HL-60/S4 treated with phorbol 12-myristate 13-acetate at 8.2 ng/mL for 4 days and 3 days (cell line): Measurements from ENCODE around the gene PRKCQ.

Experiments
- in situ Hi-C: fragments of 300-500 bp; cut with MboI; formaldehyde crosslinking; loops from 2 replicates; pipeline ENCODE4 v1.15.0; 2022; ENCODE audit warnings: low sequenced_read_pairs

PRKCQ gene

GRCh38 chr10:6461961-6462360 lies 118.1 kb downstream of the PRKCQ start:
- in situ Hi-C loops: no loop called here

DNA sequence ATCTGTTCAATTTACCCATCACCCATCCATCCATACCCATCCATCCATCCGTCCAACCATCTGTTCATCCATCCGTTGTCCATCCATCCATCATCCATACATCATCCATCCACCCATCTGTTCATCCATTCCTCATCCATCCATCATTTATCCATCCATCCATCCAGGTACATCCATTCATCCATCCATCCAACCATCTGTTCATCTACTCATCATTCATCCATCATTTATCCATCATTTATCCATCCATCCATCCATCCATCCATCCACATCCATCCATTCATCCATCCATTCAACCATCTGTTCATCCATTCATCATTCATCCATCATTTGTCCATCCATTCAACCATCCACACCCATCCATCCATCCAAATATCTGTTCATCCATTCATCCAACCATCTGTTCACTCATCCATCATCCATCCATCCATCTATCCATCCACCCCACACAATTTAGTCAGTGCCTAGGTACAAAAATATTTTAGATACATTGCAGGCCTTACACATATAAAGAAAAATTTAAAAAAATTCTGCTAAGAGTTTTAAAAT lies 119.1 kb downstream of the PRKCQ start:
- in situ Hi-C loops: no loop called here

GRCh38 chr10:6458814-6459213 lies 121.3 kb downstream of the PRKCQ start:
- in situ Hi-C loops: no loop called here

DNA sequence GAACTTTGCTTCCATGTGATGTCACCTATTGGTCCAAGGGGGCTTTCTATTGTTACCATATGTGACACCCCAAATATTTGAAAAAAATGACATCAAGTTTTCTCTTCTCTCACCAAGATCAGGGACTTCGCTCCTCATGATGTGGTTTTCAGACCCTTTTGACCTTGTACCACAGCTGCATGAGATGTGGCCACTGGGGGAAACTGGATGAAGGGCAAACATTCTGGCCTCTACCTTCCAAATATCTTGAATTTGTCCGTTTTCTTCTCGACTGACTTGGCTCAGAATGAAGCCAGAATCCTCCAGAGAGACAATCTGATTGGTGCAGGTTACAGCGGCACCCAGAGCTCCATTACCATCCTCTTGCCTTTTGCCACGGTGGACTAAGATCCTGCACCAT lies 122.7 kb downstream of the PRKCQ start:
- in situ Hi-C loops: no loop called here

- in situ Hi-C loops: no loop called here
Observed at GRCh38 chr10:6456067-6456466, 124.0 kb downstream of the PRKCQ start.

DNA sequence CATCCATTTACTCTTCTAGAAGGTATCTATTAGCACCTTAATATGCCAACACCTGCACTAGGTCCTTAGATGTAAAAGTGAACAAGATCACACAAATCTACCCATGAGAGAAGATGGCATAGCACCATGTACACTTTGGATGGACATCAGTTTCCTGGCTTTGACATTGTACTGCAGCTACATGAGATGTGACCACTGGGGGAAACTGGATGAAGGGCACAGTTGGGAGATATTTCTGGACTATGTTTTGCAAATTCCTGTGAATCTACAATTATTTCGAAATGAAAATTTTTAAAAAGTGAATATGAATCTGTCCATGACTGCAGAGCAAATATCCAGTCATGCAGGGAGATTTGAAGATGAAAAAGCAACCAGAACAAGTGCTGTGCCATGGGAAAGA lies 124.5 kb downstream of the PRKCQ start:
- in situ Hi-C loops: no loop called here

DNA sequence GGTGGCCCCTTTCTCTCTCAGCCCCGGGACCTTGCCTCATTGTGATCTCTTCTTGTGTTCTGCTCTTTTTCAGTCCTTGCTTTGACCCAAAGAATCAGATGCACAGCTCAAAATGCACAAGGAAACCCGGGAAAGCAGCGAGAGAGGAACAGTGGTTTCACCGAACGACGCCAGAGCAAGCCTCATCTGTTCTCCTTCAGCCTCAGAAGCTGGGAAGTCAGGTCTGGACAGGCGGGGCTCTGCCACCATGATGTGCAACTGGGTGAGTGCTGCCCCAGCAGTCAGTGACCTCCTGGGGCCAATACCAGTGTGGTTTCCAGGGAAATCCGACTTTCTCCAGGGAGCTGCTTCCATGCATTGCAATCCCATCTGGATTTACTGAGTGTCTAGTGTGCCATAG lies 133.4 kb downstream of the PRKCQ start:
- in situ Hi-C loops: no loop called here

GRCh38 chr10:6445671-6446316 lies 134.3 kb downstream of the PRKCQ start:
- in situ Hi-C loops: no loop called here

GRCh38 chr10:6439875-6440274 lies 140.2 kb downstream of the PRKCQ start:
- in situ Hi-C loops: loop anchor here (10.0 kb wide), 1 partner anchor 225 kb away; no protein-coding TSS in a partner anchor

- in situ Hi-C loops: loop anchor here (10.0 kb wide), 1 partner anchor 233 kb away; no protein-coding TSS in a partner anchor
Observed at GRCh38 chr10:6431861-6432260, 148.2 kb downstream of the PRKCQ start.

GRCh38 chr10:6431186-6431585 lies 148.9 kb downstream of the PRKCQ start:
- in situ Hi-C loops: loop anchor here (10.0 kb wide), 1 partner anchor 234 kb away; no protein-coding TSS in a partner anchor

- in situ Hi-C loops: loop anchor here (10.0 kb wide), 1 partner anchor 234 kb away; no protein-coding TSS in a partner anchor
Observed at GRCh38 chr10:6430423-6430980, 149.6 kb downstream of the PRKCQ start.

- in situ Hi-C loops: no loop called here
Observed at GRCh38 chr10:6427357-6427959, 152.6 kb downstream of the PRKCQ start.

DNA sequence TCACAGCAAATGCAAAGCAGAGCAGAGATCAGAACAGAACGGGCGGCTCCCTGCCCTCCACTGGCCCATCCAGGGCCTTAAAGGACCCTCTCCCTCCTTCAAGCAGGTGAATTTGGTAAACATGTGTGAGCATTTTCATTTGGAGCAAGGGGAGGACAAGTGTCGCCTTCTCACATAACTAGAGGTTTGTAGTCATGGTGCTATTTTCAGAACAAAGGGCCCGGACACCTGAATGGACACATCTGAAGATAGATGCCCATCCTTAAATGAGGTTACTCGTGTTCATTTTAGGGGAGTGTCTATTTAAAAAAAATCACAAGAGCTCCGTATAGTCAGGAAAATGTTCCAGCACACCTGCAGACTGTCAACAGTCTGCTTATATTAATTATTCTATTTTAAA lies 153.8 kb downstream of the PRKCQ start:
- in situ Hi-C loops: no loop called here

- in situ Hi-C loops: no loop called here
Observed at GRCh38 chr10:6423413-6424170, 156.5 kb downstream of the PRKCQ start.

DNA sequence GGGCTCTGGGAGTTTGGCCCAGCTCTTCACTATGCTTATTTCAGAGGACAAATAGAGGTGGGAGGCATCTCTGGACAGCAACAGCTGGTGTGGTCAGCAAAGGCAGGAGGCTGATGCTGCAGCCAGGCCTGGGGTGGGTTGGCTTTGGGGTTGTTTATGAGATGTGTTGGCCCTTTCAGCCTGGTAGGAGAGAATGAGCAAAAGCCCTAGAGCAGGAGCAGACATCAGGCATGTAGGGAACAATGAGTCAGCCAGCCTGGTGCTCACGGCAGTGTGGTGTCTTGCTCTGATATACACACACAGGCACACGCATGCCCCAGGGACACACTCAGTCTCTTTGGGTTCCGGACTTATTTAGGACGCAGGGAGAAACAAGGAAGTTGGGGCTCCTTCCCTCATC lies 157.1 kb downstream of the PRKCQ start:
- in situ Hi-C loops: no loop called here

DNA sequence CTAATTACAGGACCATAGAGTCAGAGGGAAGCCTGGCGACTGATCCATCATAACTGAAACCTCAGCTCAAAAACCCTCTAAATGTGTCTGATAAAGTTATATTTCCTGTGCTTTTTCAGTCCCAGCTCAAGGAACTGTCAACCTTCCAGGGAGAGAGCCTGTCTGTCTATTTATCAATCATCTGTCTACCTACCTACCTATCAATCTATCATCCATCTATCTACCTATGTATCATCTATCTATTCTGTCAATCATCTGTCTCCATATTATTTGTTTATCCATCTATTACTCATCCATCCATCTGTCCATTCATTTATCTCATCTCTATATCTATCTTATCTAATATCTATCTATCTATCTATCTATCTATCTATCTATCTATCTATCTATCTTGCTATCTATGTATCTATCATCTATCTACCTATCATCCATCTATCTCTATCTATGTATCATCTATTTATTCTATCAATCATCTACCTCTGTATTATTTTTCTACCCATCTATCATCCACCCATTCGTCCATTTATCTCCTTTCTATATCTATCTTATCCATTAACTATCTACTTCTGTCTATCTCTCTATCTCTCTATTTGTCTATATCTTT lies 161.4 kb downstream of the PRKCQ start:
- in situ Hi-C loops: loop anchor here (10.0 kb wide), 1 partner anchor 314 kb away; no protein-coding TSS in a partner anchor

DNA sequence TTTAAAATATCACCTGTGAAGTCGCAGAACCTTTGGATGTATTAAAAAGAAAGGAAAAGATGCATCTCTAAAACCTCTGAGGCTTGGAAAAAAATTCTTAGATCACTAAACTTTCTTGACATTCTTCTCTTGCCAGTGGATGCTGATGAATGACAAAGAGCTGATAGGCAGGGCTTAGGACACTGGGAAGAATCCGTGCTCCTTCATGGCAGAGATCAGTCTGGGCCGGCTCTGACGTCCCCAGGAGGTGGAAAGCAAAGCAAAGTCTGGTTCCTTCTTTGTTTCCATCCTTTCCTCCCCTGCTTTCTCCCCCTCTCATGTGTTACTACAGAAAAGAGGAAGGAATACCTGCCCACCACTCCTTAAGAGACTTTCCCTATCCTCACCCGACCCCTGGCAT lies 161.9 kb downstream of the PRKCQ start:
- in situ Hi-C loops: loop anchor here (10.0 kb wide), 1 partner anchor 313 kb away; no protein-coding TSS in a partner anchor

DNA sequence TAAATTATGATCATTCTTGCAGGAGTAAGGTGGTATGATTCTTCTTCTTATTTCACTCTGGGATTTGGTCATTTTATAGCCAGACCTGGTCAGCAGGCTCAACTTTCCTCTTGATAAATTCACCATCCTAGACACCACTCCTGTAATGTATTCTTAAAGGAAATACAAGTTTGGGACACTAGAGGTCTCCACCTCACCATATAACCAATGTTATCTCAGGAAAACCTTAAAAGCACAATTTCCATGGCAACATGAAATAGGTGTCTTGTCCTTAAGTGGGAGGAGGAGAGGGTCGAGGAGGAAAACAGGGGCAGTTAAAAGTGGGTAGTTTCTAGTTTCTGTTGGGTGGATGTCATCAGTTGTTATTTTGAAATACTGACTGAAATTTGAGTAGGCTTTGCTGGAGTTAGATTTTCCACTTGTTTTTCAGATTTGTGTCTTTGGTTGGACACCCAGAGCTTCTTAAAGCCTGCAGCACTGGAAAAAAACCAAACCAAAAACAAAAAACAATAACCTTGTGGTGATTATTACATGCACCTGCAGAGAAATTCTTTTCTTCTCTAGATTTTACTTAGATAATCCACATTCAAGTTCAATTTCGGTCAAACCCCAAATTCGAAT lies 163.1 kb downstream of the PRKCQ start:
- in situ Hi-C loops: loop anchor here (10.0 kb wide), 1 partner anchor 312 kb away; no protein-coding TSS in a partner anchor

DNA sequence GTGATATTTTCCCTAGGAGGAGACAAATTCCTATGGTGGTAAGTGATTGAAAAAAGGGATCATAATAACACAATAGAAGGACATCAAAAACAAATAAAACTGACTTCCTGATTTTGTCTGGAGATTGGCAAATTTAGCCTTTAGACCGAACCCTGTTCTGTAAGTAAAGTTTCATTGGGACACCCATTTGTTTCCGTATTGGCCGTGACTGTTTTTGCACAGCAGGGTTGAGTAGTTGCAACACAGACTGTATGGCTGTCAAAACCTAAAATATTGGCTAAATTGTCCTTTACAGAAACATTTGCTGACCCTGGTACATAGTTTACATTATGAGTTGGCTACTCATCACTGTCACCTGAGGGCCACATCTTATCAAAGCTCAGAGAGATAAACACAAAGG lies 168.6 kb downstream of the PRKCQ start:
- in situ Hi-C loops: loop anchor here (10.0 kb wide), 1 partner anchor 307 kb away; no protein-coding TSS in a partner anchor
